ENCODE results near the gene GARS1.

DNA sequence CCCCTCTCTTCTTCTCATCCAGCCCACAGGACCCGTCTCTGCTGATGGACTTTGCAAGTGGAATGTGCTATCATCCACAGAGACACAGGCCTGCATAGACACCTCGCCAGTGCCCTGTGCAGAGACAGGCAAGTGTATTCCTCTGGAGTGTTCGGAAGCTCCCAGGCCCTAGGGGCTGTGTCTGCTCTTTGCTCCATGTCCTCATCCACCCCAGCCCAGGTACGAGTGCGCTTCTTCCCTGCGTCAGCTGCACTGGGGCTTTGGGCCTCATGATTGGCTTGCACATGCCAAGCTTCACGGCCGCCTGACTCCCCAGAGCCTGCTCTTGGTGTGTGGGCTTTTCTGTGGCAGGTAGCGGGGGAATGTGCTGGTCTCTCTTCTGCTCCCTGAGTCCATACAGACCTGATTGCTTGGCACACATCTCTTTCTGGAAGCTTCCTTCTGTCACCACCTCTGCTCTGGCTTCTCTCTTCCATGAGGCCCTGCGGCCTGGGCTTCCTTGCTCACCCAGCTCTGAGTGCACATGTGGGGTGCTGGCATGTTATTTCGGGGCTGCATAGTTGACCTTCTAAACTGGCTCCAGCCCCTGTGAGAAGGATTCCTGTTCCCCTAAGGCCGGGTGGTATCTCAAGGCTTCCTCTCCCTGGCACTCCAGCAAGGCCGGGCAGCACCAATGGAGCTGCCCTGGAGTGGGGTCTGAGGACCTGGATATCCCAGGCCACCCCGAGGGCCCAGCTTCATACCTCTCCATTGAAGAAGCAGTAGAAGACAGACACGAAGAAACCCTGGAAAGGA lies 59.8 kb downstream of the GARS1 start:
- TF ChIP-seq EZH2 (IDR thresholded peaks at IDR 0.05) (no peak), POLR2AphosphoS5 (IDR thresholded peaks at IDR 0.05; ENCODE audit: borderline replicate concordance, low read depth, low read length) (no peak), FOXP2 (optimal IDR thresholded peaks at IDR 0.05; ENCODE audit: control extremely low read depth, extremely low read length, insufficient read depth) (no peak)

All from SK-N-MC (cell line).